ENCODE results near the gene ELL2. TPM values are rescaled to one million over a fixed set of nuclear protein-coding genes. Genes with fewer than 3 reads are reported as not detected.

Gene ELL2
- total RNA-seq, 1 experiment from 2014 or later, result 27.5 TPM

GRCh38 chr5:95892784-95893354, 68.8 kb downstream of the ELL2 start:
- H3K36me3 Mint-ChIP-seq (ENCODE audit: insufficient read depth in 1 of 3, low read depth in 3 of 3), result peaks cover 0 to 10% (median 7%) of the 10 kb centered on the region in 3 experiments; a peak in 3 of 7 replicates
- WGBS (ENCODE audit: extremely low coverage, insufficient read length, low lambda C conversion rate), result no CpG with 5 or more reads among the region's 5 CpGs
- H2BK120ac ChIP-seq (ENCODE audit: low read depth, low read length, poor library complexity, severe bottlenecking), result no peak overlapping the region

More at GRCh38 chr5:95892784-95893354, 68.8 kb downstream of the ELL2 start:
- Histone ChIP-seq H3K23ac (ENCODE audit: insufficient read length, low read depth, low read length) (no peak overlapping the region), H3K4ac (ENCODE audit: low read depth, low read length) (no peak overlapping the region), H3K14ac (ENCODE audit: insufficient read depth, low read length) (no peak overlapping the region), H2BK15ac (ENCODE audit: low read depth, low read length) (no peak overlapping the region), H3K56ac (ENCODE audit: insufficient read length, low read depth, low read length) (no peak overlapping the region), H3K79me1 (ENCODE audit: insufficient read depth, low read depth, low read length, poor library complexity, severe bottlenecking) (no peaks in the 10 kb centered on the region), H2AK5ac (ENCODE audit: insufficient read length, low read length) (no peak overlapping the region), H4K20me1 (ENCODE audit: control insufficient read depth, insufficient read depth, insufficient read length) (no peaks in the 10 kb centered on the region), H4K8ac (replicated peaks; ENCODE audit: insufficient read length, low read depth, low read length) (no peak overlapping the region), H3K27ac (ENCODE audit: insufficient read length, low read depth, low read length) (no peak overlapping the region), H2BK20ac (ENCODE audit: low read depth, low read length, poor library complexity, severe bottlenecking) (no peak overlapping the region), H3K18ac (ENCODE audit: insufficient read length, low read depth, low read length) (no peak overlapping the region), H3K4me1 (ENCODE audit: insufficient read depth, low read length) (peaks cover 2% of the 10 kb centered on the region; the same call in 1 of the 2 replicates), H3T11ph (ENCODE audit: low read length) (no peak overlapping the region), H2BK5ac (ENCODE audit: insufficient read length, low read length) (no peak overlapping the region), H3K9me3 (ENCODE audit: control insufficient read depth, low read depth, low read length) (no peaks in the 10 kb centered on the region), H4K5ac (ENCODE audit: insufficient read length, low read depth, low read length) (no peak overlapping the region), H2BK12ac (ENCODE audit: insufficient read length, low read depth, low read length) (no peak overlapping the region), H2AFZ (ENCODE audit: low read length) (no peak overlapping the region), H3K23me2 (ENCODE audit: insufficient read length, low read depth, low read length, poor library complexity, severe bottlenecking) (no peaks in the 10 kb centered on the region), H3K27me3 (ENCODE audit: insufficient read depth, low read length) (no peaks in the 10 kb centered on the region), H3K79me2 (ENCODE audit: insufficient read depth, low read length) (no peaks in the 10 kb centered on the region), H3K9ac (ENCODE audit: extremely low read depth, insufficient read length, low read length) (no peak overlapping the region), H3K4me2 (ENCODE audit: insufficient read depth, insufficient read length, low read length) (no peak overlapping the region), H4K91ac (ENCODE audit: insufficient read length, low read depth, low read length) (no peak overlapping the region)
- H3K27ac Mint-ChIP-seq, result no peak overlapping the region
- H3K27me3 Mint-ChIP-seq (ENCODE audit: low read depth), result no peaks in the 10 kb centered on the region; the same call in 1 of the 2 replicates
- no peaks in the 10 kb centered on the region for H3K9me3 Mint-ChIP-seq
- H3K4me1 Mint-ChIP-seq, result peaks cover 27 to 28% of the 10 kb centered on the region in 2 experiments
- peak; percentile 75 for TF ChIP-seq CTCF (conservative IDR thresholded peaks at IDR 0.05)
- peak; percentile 40 for DNase-seq
- H3K4me3 Mint-ChIP-seq, result no peak overlapping the region
